ENCODE measurements around the gene MAX.
"Not testable (repeated sequence)": the region's sequence is repeated elsewhere in the genome, so short reads cannot be mapped to it uniquely, and the experiment has no call there.

Gene MAX

DNA sequence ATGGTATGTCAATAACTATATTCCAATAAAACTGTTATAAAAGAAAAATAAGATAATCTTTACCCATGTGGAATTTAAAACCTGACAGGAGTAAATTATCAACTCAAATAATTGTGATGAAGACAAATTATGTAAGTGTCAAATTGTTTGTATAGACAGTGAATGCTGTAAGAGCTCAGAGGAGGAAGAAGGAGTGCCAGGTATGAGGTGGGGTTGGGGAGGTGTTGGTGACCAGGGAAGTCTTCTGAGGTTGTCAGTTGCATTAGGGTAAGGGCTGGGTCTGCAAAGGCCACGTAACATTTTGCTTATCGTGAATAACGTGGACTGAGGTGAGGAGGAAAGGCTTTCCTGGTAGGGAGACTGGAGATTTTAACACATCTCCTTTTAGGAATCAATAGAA lies 2.5 kb upstream of the MAX start:
- no peak for DNase-seq (ENCODE audit: low read depth in 2 of 2)

DNA sequence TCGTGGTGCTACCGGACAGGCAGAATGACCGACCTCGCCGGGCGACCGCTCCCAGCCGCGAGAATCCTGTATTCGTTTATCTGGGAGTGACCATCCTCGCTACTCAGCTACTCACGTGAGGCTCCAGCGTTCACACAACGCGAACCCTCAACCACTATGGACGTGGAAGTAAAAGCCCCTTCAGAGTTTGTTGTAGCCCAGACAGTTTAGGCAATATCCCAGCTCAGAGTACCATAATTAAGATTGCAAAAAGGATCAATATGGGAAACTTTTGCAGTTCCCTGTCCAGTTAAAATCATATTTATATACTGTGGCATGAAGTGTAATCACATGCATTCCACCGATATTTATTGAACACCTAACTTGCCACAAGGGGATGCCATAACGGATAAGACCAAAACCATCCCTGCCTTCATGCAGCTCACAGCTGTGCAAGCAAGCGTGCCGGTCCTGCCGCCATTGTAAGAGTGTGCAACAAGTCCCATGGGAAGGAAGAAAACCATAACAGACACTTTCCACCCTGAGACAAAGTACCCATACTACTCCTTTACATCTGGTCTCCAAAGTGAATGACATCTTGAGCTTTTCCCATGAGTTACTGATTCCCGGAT lies 938 bp upstream of the MAX start:
- peak in 1 of 2 experiments; percentile 14 for DNase-seq (ENCODE audit: low read depth in 2 of 2)

DNA sequence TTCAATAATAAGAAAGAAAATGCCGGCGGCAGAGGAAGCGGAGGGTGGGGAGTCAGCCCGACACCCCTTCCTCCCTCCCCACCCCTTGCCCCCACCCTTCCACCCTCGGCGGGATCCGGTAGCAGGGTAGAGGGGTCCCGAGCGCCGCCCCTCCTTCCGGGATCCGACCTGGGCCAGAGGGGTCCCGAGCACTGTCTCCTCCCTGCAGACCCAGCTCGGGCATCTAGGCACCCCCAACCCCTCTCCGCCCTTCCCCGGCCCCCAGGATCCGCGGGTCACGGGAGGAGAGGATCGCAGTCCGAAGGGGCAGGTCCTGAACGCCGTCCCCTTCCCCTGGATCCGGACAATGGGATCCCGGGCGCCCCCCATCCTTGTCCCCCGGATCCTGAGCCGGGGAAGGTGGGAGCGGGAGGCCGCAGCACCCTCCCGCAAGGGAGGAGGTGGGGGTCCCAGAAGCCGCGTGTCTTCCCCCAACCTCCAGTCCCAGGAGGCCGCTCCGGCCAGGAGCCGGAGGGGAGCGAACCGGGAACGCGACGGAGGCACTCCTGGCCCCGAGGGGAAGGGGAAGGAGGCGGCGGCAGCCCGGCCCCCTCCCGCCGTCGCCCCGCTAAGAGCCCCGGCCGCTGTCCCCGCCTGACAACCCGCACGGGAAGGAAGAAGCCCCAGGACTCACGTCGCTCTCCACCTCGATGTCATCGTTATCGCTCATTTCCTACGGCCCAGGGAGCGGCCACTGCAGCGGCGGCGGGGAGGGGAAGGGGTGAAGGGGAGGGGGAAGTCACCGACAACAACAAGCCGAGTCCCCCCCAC lies 481 bp downstream of the MAX start:
- no peak for DNase-seq (ENCODE audit: low read depth in 2 of 2)

DNA sequence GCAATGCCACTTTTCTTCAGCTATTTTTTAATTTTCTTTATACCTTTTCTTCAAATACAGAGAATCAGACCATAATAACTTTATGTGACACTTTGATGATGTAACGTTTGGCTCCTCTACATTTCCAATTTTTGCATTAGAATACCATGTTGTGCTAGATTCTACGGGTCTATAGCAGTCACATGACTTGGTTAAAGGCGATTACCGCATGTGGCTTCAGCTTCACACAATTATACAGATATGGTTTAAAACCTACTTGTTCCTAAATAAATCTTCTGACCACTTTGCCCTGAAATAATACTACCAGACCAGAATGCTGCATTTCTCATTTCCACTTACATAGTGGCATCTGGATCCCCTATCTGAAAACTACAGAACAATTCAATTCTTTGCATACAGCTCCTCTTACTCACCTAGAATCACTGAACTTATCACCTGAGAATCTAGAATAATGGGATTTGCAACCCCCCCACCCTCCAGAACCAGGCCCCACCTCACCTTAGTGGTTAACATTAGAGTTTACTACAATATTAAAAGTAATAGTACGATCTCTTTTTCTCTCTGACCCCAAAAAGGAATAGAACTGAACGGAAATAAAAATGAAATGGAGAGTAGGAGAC lies 1.3 kb downstream of the MAX start:
- DNase-seq (ENCODE audit: low read depth in 2 of 2) = no peak

DNA sequence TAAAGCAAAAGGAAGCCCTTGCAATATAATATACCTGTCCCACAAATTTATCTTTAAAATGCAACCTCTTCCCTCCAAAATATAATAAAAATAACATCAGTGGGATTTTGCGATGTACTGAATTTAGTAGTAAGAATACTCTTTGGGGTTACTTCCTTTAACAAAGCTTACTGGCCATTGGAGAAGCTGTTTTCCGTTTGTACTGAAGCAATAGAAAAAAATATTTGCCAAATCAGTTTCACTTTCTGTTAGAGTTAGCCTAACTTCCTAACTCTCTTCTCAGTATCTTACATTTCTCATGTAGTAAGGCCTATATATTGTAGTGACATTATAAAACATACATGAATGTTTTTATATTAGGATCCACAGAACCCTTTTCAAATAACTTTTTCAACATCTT lies 3.7 kb downstream of the MAX start:
- DNase-seq (ENCODE audit: low read depth in 2 of 2) = no peak

DNA sequence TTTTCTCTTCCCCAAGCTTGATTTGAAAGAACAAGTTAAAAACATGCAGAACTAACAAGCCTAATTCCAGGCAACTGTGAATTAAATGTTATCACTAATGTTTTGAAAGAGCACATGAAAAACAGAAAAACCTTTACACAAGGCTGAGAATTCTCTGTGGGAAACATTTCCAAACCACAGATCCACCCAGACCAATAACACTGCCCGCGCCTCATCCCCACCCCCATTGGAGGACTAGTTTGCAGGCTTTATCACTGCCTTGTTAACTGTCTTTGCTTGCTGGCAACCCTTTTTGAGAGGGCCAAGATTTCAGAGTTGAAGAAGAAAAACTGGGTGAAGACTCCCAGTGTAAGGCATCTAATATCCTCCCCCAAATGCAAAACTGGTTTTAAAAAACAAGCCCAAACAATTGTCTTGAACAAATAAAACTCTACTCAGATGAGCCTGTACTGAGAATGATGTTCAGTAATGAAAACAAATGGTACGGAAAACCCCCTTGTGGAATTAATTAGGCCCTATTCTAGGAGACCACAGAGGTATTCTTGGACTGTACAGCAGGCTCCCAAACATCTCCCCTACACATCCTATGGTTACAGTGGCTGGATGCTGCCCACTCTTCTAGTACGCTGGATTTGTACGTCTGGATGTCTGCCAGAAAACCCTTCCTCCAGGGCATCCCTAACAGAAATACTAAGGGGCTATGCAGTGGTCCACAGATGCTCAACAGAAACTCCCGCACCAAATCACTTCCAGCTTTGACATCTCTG lies 5.8 kb downstream of the MAX start:
- peak in 1 of 2 experiments; percentile 23 for DNase-seq (ENCODE audit: low read depth in 2 of 2)

DNA sequence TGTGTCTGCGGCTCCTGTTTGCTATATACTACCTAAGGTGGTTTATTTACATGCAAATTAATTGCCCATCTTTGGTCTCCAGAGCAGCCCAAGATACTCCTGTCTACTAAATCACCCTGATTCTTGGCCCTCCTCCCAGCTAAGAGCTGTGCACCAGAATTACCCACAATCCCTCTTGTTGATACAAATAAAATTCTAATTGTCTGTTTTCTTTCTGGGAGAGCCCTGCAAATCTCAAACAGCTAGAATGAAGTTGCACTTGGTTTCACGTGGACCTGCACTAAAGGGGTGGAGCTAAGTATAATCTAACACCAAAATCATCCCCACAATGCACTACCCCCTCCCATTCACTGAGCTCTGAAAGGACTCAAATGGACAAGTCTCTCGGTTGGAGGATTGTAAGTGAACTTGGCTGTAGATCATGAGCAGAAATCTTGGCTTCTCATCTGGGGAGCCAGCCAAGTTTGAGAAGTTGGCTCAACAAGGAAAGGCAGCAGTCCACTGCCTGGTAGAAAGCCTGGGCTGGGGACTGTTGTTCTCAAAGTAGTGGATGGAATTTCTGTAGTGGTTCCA lies 6.6 kb downstream of the MAX start:
- DNase-seq (ENCODE audit: low read depth in 2 of 2) = no peak

DNA sequence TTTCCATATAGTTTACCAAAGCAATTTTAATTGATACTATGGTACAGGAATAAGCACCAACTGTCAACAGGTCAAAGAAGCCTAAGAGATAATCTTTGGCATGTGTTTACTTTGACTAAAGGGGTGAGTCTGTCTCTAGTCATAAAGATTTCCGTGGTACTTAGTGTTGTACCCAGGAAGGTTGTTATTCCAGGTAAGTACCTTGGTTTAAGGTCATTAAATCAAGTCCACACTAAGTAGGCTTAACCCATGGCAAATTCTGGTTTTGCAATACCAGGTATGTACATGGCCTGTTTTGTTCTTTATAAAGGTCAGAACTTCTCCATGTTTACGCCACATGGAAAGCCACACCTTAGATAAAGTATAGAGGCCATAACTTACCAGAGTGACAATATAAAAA lies 10.0 kb downstream of the MAX start:
- DNase-seq (ENCODE audit: low read depth in 2 of 2) = no peak

DNA sequence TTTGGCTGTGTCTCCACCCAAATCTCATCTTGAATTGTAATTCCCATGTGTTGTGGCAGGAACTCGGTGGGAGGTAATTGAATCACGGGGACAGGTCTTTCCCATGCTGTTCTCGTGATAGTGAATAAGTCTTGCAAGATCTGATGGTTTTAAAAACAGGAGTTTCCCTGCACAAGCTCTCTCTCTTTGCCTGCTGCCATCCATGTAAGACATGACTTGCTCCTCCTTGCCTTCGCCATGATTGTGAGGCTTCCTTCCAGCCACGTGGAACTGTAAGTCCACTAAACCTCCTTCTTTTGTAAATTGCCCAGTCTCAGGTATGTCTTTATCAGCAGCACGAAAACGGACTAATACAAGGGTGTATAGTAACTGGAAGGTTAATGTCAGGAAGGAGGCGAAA lies 14.5 kb downstream of the MAX start:
- DNase-seq (ENCODE audit: low read depth in 2 of 2) = not testable (repeated sequence)

DNA sequence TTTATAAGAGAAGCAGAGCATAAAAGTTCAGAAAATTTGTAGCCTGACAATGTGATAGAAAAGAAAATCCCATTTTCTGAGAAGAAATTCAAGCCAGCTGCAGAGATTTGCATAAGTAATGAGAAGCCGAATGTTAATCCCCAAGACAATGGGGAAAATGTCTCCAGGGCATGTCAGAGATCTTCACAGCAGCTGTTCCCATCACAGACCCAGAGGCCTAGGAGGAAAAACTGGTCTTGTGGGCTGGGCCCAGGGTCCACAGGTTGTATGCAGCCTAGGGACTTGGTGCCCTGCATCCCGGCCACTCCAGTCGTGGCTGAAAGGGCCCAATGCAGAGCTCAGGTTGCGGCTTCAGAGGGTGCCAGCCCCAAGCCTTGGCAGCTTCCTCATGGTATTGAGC lies 15.6 kb downstream of the MAX start:
- DNase-seq (ENCODE audit: low read depth in 2 of 2) = not testable (repeated sequence)

DNA sequence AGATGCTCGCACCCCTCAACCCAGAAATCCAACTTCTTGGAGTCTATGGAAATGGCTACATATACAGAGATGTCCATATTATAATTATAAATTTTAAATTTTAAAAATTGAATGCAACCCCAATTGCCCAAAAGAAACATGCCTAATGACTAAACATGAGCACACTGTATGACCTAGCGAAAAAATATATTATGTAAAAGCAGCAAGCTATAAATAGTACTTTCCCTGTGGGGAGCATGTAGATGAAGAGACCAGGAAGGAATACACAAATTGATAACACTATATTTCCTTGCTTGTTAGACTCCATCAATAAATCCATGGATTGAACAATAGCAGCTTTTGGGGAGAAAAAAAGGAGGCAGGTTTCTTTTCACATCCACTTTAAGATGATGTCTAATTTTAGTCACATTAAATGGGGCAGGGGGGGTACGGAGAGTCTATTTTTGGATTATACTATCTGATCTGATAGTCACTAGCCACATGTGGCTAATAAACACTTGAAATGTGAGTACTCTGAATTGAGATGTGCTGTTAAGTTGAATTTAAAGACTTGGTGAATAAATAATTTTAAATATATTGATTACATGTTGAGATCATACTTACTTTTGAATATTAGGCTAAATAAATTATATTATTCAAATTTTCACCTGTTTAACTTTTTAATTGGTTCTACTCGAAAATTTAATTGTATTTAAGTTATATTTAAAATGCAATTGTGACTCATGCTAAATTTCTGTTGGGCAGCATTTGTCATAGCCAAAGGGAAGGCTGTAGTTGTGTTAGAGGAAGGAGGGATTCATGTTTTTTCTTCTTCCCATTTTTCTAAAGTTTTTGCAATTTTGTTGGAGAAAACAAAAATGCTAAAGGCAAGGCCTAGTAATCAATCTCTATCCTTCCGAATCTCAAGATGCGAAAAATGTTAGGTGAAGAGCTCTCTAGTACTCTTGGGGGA lies 17.5 kb downstream of the MAX start:
- DNase-seq (ENCODE audit: low read depth in 2 of 2) = no peak

DNA sequence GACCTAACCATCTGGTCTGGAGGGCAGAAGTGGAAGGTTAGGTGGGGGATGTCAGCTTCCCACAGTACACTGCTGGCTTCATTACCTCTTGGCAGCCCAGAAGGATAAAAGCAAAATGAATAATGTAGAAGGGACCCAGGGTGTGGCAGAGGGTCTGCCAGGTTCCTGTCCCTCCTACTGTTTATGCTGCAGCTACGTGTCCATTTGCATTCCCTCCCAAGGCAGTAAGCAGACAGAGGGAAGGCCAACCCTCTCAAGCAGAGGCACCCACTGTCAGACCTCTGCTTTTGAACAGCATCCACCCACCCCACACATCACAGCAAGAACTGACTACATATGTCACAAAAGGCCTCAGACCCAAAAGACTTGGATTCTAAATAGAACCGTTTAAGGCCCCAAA lies 19.4 kb downstream of the MAX start:
- DNase-seq (ENCODE audit: low read depth in 2 of 2) = no peak

DNA sequence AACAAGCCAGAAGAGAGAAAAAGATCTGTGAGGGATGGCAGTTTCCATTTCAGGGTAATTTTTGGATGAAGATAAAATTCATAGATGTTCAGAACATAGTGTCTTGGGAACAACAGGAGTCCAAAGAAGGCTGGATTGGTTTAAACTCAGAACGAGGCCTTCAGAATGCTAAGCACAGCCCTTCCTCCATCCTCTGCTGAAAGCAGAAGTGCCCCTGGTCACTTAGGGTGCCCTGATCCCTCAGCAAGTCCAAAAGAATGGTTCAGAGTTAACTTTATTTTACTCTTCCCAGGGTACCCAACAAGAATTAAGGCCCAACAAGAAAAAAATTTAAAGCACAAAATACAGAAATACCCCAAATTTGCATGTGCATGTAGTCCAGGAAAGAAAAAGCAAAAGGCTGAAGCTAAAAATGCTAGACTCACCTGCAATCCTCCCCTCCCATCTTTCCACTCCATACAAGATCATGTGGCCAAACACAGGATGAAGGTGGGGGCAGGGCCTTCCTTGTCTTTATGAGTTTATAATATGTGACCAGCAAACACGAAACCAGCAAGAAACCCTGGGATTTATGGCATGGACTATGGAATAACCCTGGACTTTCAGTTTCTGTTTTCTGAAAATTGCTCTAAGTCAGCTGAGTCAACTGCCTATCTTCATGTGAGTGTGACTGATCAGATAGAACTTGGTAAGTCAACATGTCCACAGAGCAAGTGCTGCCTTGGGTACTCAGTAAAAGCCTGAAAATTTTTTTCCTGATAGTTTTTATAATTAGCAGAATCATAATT lies 21.2 kb downstream of the MAX start:
- DNase-seq (ENCODE audit: low read depth in 2 of 2) = no peak

DNA sequence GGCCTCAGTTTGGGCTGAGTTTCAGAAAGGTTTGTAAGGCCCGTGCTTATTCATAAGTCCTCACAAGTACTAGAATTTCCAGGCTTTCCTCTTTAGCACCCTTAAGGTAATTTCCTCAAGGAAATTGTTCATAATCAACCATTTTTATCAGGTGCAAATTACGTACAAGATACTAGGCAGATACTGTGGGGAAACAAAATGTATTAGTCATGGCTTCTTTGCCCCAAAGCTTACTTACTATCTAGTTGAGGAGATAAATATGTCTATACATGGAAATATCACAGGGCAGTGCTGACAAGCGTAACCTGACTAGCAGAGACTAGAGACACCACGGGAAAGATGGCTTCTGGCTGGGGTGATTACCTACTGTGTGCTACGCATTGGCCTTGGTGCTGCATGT lies 22.5 kb downstream of the MAX start:
- no peak for DNase-seq (ENCODE audit: low read depth in 2 of 2)

DNA sequence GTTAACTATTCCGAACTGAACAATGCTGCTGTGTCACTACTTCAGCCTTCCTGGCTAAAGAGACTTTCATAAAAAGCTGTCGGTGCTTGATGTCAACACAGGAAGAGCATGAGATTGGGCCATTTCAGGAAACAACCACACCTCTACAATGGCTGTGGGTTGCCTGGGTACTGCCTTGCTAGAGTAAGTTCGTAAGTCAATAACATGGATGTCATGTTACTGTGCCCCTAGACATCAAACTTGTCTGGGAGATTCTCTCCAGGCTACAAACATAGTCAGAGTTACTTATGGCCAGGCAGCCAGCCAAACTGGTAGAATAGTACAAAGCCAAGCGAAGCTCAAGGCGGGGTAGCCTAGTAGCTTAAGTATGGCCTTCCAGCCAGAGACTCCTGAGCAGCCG lies 23.1 kb downstream of the MAX start:
- no peak for DNase-seq (ENCODE audit: low read depth in 2 of 2)

DNA sequence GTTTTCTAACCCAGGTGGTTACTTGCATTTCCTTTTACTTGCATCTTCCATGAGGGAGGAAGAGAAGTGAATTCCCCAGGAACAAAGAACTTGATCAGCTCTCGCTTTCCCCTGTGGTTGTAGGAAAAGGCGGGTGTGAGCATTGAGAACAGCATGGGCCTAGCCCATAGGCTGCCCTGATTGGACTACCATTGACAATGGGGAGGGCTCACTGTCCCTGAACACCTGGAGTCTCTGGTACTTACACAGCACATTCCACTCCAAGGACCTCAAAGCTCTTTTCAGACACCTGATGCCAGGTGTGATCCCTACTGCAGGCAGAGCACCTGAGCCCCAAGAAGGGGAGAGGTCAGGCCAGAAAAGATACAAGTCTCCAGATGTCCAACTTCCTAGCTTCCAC lies 25.0 kb downstream of the MAX start:
- DNase-seq (ENCODE audit: low read depth in 2 of 2) = no peak

DNA sequence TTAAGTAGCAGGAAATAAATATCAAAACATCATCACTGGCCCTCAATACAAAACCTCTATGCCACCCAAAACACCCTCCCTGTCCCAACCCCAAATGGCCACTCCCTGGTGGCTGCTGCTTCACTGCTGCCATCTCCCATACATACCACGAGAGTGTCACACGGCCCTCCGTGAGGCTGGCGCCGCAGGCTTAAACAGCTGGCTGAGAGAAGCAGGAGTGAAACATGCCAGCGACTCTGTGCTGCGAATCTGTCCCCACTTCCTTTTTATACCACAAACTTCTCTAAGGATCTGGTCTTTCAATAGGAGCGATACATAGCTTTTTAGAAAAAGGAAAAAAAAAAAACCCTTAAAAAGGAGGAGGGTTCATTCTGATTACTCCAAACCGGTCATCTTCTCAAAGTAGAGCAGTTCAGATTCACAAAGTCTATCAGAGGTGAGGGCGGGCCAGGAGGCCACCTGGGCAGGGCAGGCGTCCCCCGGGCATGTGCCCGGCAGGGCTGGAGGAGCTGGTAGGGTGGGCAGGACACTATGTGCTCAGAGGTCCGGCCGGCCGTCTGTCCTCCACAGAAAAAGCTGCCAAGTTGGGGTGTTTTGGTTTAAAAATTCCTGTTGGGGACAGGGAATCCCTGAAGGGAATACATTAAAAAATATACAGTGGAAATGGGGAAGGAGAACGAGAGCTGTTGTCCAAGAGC lies 26.5 kb downstream of the MAX start:
- no peak for DNase-seq (ENCODE audit: low read depth in 2 of 2)

DNA sequence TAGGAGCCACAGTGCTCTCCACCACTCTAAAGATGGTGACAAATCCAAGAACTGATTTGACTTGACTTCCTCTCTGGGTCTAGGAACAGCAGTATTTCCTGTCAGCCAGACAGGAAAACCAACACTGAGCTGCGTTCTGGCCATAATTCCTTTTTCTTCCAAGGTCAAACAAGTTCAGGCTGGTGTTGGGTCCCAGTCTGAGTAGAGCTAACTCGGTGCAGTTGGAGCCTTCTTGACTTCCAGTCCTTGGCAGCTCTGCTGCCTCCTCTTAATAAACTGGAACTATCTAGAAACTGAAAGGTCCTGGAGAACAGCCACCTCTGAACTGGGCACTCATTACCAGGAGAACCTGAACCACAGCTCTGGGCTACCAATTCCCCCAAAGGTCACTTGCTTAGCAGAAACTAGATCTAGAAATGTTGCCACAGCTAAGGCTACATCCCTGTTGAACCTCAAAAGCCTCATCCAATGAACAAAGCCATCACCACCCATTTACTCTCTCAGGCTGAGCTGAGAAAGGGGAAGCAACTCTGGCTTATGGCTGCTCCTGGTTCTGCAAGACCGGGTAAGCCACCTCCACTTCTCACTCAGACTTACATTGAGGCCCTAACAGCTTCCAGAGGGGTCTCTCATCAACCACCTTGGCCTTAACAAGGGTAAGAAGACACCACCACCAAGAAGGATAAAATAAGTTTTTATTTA lies 27.7 kb downstream of the MAX start:
- DNase-seq (ENCODE audit: low read depth in 2 of 2) = no peak

Data from stimulated activated CD4-positive, alpha-beta T cell treated with anti-CD3 and anti-CD28 coated beads, Interleukin-12 subunit alpha, Interleukin-12 subunit beta, amount 100 ng/mL, for 24 hours (primary cell).